Measurements from ENCODE around the gene GLI3. TPM values are rescaled to one million over a fixed set of nuclear protein-coding genes. Genes with fewer than 3 reads are reported as not detected.
A peak's percentile ranks its signal among the peaks of the same experiment; 100 is the strongest.

GLI3 gene
- total RNA-seq, 4 donors from 2014 or later, result 16.5 to 105 (median 22.6) TPM

- H3K27me3 ChIP-seq, result no peaks in the 10 kb centered on the region
- H3K4me1 ChIP-seq, result no peaks in the 10 kb centered on the region
- H3K27ac ChIP-seq, result no peak overlapping the region
- no peak for DNase-seq
- H3K4me3 ChIP-seq, result no peak overlapping the region
- no peaks in the 10 kb centered on the region for H3K36me3 ChIP-seq
- no peak for TF ChIP-seq CTCF (IDR thresholded peaks at IDR 0.05)
- no peak for TF ChIP-seq POLR2A (IDR thresholded peaks at IDR 0.05)
- no peaks in the 10 kb centered on the region for H3K9me3 ChIP-seq
- intact Hi-C loops (cut with DNase I; ENCODE audit: low total_unique reads), result no loop called here
These were observed 215.4 kb downstream of the GLI3 start for GRCh38 chr7:42021631-42022030.

- H3K27ac ChIP-seq, result no peak overlapping the region
- DNase-seq, result no peak
- intact Hi-C loops (cut with DNase I; ENCODE audit: low total_unique reads), result no loop called here
- no peaks in the 10 kb centered on the region for H3K9me3 ChIP-seq
- no peaks in the 10 kb centered on the region for H3K27me3 ChIP-seq
- H3K36me3 ChIP-seq, result no peaks in the 10 kb centered on the region
- H3K4me3 ChIP-seq, result no peak overlapping the region
- H3K4me1 ChIP-seq, result no peaks in the 10 kb centered on the region
- TF ChIP-seq POLR2A (IDR thresholded peaks at IDR 0.05) (no peak), CTCF (IDR thresholded peaks at IDR 0.05) (no peak)
These were observed 216.9 kb downstream of the GLI3 start for GRCh38 chr7:42020061-42020460.

- Histone ChIP-seq H3K27ac (peak overlapping the region; percentile 55 to 64), H3K9me3 (no peaks in the 10 kb centered on the region), H3K4me3 (no peak overlapping the region), H3K4me1 (no peaks in the 10 kb centered on the region), H3K27me3 (no peaks in the 10 kb centered on the region), H3K36me3 (no peaks in the 10 kb centered on the region)
- DNase-seq, result peak in 1 of 2 donors; percentile 32
- intact Hi-C loops (cut with DNase I; ENCODE audit: low total_unique reads), result no loop called here
- TF ChIP-seq CTCF (IDR thresholded peaks at IDR 0.05) (no peak), POLR2A (IDR thresholded peaks at IDR 0.05) (no peak)
These were observed 219.5 kb downstream of the GLI3 start for GRCh38 chr7:42017349-42017986.

- no peaks in the 10 kb centered on the region for H3K9me3 ChIP-seq
- no peak for TF ChIP-seq CTCF (IDR thresholded peaks at IDR 0.05)
- no peak for TF ChIP-seq POLR2A (IDR thresholded peaks at IDR 0.05)
- no peaks in the 10 kb centered on the region for H3K36me3 ChIP-seq
- H3K4me3 ChIP-seq, result no peak overlapping the region
- no peak for DNase-seq
- no peaks in the 10 kb centered on the region for H3K4me1 ChIP-seq
- H3K27me3 ChIP-seq, result no peaks in the 10 kb centered on the region
- peak overlapping the region; percentile 55 to 64 for H3K27ac ChIP-seq
- intact Hi-C loops (cut with DNase I; ENCODE audit: low total_unique reads), result no loop called here
These were observed 220.5 kb downstream of the GLI3 start for GRCh38 chr7:42016517-42016916.

GRCh38 chr7:42014625-42015618, 222.1 kb downstream of the GLI3 start:
- Histone ChIP-seq H3K27ac (peak overlapping the region; percentile 55 to 66), H3K9me3 (no peaks in the 10 kb centered on the region), H3K4me1 (no peaks in the 10 kb centered on the region), H3K4me3 (no peak overlapping the region), H3K27me3 (no peaks in the 10 kb centered on the region), H3K36me3 (no peaks in the 10 kb centered on the region)
- DNase-seq, result peak in 1 of 2 donors; percentile 43
- intact Hi-C loops (cut with DNase I; ENCODE audit: low total_unique reads), result no loop called here
- TF ChIP-seq CTCF (IDR thresholded peaks at IDR 0.05) (peak; percentile 33 to 50 (median 43)), POLR2A (IDR thresholded peaks at IDR 0.05) (no peak)
